Measurements from ENCODE around the gene NTMT2. TPM values are rescaled to one million over a fixed set of nuclear protein-coding genes. Genes with fewer than 3 reads are reported as not detected.

NTMT2 gene
- total RNA-seq, 1 donor from 2014 or later, result not detected

- intact Hi-C loops (cut with micrococcal nuclease), result no loop called here
These were observed 59.5 kb downstream of the NTMT2 start for GRCh38 chr1:170205301-170205700.

- intact Hi-C loops (cut with micrococcal nuclease), result no loop called here
These were observed 63.4 kb downstream of the NTMT2 start for GRCh38 chr1:170209125-170209524.

GRCh38 chr1:170210142-170210541 is 64.4 kb downstream of the NTMT2 start:
- intact Hi-C loops (cut with micrococcal nuclease), result no loop called here

- intact Hi-C loops (cut with micrococcal nuclease), result no loop called here
These were observed 67.8 kb downstream of the NTMT2 start for GRCh38 chr1:170213596-170213995.

- intact Hi-C loops (cut with micrococcal nuclease), result no loop called here
These were observed 68.6 kb downstream of the NTMT2 start for GRCh38 chr1:170214117-170215032.

DNA sequence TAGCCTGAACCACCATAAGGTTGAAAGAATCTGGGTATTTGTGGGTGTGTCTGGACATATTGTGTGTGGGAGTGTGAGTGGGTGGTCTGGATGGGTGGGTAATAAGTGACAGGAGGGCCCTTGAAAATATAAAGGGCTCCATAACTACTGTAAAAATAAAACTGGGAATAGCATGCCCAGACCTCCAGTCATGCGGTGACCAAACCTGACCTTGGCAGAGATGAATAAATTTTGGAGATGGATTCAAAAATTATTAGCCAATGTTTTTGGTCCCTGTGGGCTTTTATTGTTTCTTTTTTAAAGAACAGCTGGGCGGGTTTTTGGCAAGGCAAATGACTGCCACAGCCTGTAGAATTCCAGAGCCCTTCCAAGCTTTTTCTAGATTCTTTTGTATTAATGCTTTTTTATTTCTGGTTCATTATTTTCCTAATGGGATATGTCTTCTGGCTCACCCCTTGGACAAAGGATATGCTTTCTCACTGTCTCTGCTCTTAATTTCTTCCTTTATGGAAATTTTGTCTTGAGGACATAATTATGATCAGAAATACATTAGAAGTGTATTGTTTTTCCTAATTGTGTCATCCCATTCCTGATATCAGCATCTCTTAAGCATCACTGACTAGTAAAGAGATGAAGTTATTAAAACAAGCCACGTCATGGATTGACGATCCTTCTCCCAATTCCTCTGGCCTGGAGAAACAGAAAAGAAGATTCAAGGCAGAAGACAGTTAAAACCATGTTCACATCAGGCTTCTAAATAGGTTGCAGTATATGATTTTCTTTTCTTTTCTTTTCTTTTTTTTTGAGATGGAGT is 69.5 kb downstream of the NTMT2 start:
- intact Hi-C loops (cut with micrococcal nuclease), result no loop called here

- intact Hi-C loops (cut with micrococcal nuclease), result no loop called here
These were observed 71.9 kb downstream of the NTMT2 start for GRCh38 chr1:170217517-170218256.

DNA sequence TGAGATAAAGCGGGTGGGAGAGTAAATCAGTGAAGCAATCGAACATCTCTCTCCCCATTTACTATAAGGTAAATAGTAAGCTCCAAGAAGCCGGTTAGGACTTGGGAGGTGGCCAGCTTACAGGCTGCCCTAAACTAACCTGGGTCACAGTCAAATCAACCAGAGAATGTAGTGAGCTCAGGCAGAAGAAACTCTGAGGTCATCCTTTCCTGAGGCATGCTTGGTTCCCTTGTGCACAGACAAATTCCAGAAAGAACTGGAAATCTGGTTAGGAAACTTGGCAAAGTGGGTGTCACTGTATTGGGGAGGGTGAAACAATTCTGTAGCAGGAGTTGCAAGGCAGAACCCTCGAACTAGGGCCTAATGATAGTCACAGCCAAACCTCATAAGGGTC is 72.5 kb downstream of the NTMT2 start:
- intact Hi-C loops (cut with micrococcal nuclease), result no loop called here

Other genes starting within 250 kb of the NTMT2 start
- 20.7 and 20.8 TPM in 2 replicates for gene KIFAP3, start 71.3 kb upstream of the NTMT2 start, total RNA-seq